ENCODE measurements around the gene CDC14A.

- no peak for TF ChIP-seq CTCF (IDR thresholded peaks at IDR 0.05; ENCODE audit: poor library complexity)
- TF ChIP-seq EZH2phosphoT487 (IDR thresholded peaks at IDR 0.05; ENCODE audit: low read depth, severe bottlenecking, unreplicated experiment): no peak
Observed at GRCh38 chr1:100552031-100552430, 199.7 kb downstream of the CDC14A start.

Measured in hepatocyte (in vitro differentiated cells).